Endometrium (tissue), 2 donors: ENCODE measurements around the gene RTN4RL2.
"Not testable (repeated sequence)": the region's sequence is repeated elsewhere in the genome, so short reads cannot be mapped to it uniquely, and the experiment has no call there.

Experiments
- FAIRE-seq: peaks from 2 replicates; lab custom pipeline; 2012; peaks lifted over from hg19 to GRCh38; lab: Jason Lieb, UNC
- donor health status: control.
- donor health status: control.

RTN4RL2 gene

DNA sequence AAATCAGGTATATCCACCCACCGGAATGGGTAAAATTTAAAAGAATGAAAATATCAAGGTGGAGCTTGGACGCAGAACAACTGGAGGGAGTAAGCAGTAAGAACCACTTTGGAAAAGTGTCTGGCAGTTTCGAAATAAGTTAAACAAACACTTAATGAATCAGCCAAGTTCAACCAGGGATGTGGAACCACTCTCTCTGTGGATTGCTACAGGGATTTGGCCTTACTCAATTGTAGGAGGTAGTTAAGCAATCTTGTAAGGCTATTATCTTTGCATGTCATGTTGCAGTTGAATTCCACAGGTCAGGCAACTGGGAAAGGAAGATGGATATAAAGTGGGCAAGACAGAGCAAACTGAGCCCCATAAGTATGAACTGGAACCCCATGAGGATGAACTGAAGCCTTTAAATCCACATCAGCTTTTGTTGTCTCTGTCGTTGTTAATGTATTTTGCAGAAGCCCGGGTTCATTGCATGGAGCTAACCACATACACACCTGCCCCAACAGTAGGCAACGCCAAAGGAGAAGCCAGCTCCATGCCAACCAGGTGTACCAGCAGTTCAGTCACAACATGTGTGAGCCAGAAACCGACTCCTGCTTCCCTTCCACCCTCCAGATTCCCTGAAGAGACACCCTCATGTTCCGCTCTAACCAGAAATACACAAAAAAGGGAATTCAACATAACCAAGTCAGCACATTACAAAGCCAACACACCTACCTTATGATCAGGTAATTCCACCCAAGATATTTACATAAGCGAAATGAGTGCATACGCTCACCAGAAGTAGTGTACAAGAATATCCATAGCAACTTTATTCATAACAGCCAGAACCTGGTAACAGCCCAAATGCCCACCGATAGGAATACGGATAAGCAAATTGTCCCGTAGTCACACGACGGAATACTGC, 25.4 kb upstream of the RTN4RL2 start:
- FAIRE-seq: no peak

DNA sequence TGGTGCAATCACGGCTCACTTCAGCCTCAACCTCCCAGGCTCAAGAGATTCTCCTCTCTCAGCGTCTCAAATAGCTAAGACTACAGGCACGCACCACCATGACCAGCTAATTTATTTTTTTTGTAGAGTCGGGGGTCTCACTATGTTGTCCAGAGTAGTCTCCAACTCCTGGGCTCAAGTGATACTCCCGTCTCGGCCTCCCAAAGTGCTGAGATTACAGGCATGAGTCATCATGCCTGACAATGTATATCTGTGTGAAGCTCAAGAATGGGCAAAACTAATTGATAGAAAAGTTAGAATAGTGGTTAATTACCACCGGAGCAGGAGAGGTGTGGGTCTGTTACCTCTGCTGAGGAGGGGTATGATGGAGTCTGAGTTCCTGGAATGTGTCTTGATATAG, 24.3 kb upstream of the RTN4RL2 start:
- no peak for FAIRE-seq

DNA sequence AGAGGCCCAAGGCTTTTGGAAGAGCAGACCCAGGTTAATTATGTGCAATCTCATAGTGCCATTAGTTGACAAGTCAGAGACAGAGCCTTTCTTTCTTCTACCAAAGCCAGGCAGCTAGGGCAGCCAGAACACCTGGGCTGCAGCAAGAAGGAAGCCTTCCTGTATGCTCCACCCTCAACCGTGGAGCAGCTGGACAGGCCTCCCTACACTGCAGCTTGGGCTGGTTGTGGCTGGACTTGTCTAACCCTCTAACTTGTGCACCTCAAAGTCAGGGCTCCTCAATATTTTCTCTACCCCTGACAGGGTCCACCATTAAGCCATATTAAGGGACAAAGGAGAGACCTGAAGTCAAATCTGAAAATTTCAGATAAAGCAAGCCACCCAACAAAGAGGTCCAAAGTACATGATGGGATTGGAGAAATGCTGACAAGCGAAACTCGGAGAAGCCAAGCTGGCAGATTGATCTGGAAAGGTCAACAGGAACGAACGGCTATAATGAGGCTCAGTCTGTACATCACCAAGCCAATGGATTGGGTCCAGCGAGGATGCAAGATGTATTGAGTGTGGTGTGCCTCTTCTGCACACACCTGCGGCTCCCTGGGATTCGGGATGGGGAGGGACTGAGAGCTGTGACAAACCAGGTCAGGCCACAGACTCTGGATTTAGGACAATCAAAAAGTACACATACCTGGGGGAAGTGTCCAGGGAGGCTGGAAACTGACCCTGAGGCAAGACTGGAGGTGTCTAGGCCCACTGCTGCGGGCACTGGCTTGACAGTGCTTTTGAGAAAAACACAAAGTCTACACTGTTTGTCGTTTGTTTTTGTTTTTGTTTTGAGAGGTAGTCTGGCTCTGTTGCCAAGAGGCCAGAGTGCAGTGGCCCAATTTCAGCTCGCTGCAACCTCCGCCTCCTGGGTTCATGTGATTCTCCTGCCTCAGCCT, 21.7 kb upstream of the RTN4RL2 start:
- FAIRE-seq: no peak

DNA sequence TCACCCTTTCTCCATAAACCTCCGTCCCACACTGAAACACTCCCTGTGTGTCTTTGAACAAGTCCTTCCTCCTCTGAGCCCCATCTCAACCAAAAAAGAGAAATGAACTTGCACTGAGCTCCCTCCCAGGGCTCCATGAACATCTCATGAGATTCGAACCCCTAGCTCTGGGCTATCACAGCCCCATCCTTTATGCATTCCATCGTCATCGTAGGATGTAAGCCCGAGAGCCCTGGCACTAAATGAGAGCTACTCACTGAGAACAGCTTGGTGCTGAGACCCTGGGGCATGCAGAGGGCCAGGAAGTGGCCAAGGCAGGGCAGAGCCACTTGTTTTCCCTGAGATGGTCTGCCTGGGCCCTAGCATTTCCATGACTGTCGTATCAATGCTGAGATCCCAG, 20.5 kb upstream of the RTN4RL2 start:
- no peak for FAIRE-seq

DNA sequence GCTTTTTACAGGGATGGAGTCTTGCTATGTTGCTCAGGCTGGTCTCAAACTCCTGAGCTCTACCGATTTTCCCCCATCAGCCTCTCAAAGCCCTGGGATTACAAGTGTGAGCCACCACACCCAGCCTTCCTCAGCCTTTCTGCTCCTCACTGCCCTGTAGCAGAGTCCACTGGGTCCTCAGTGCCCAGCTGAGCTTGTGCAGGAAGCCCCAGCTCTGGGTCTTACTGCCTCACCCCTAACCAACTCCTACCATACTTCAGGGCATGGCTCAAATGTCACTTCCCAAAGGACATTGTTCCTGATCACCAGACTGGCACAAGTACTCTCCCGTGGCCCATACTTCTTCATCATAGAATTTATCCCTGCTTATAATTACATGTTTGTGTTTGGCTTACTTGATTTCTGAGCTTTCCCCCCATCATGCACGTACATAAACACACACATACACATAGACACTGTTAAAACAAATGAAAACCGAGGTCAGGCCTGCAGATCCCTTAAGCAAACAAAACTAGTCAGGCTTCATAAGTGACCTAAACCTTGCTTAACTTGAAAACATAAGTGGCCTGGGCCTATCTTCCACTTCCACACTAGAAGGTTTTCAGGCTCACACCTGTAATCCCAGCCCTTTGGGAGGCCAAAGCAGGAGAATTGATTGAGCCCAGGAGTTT, 19.4 kb upstream of the RTN4RL2 start:
- FAIRE-seq: no peak

DNA sequence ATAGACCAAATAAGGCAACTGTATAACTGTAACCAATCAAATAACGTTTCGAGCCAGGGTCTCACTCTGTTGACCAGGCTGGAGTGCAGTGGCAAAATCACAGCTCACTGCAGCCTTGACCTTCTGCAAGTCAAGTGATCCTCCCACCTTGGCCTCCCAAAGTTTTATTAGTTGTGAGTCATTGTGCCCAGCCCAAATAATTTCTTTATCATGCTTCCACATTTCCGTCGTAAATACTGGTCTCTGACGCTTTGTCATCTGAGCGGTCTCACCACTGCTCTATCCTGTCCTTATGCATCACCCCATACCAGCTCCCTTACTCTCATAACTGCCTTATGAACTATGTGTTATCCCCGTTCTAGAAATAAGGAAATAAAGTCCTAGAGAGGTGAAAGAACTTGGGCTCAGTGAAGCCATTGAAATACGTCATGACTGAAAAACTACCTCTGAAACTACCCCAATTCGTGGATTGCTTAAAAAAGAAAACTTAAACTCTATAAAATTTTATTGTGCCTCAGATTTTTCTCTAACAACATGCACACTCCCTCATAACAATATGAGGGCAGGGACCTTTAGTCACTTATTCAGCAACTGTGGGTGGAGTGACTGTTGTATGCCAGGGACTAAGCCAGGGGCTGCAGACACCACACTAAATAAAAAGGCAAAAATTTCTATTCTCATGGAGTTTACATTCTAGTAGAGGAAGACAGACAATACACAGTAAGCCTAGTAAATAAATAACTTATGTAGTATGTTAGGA, 15.8 kb upstream of the RTN4RL2 start:
- peak; percentile 55 for FAIRE-seq

DNA sequence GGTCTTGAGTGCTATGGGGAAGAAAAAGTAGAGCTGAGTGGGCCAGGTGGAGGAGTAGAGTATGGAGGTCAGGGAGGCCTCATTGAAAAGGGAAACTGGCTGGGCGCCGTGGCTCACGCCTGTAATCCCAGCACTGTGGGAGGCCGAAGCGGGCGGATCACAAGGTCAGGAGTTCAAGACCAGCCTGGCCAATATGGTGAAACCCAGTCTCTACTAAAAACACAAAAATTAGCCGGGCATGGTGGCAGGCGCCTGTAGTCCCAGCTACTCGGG, 15.3 kb upstream of the RTN4RL2 start:
- FAIRE-seq: not testable (repeated sequence)

DNA sequence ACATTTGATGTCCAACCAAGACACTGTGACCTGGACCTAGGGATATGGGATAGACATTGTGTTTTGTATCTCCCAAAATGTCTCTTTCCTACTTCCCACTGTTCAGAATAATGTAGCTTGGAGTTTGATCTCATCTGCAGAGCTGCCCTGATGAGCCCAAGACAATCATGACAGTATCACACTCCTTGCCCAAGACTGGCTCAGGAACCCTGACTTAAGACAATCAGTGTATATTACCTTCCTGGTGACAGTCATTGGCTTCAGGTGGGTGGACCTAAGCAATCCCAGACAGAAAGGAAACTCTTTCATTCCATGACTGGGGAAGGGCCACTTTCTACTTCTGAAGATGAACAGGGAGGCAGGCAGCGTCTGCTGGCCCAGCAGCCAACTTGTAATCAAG, 14.3 kb upstream of the RTN4RL2 start:
- FAIRE-seq: no peak

DNA sequence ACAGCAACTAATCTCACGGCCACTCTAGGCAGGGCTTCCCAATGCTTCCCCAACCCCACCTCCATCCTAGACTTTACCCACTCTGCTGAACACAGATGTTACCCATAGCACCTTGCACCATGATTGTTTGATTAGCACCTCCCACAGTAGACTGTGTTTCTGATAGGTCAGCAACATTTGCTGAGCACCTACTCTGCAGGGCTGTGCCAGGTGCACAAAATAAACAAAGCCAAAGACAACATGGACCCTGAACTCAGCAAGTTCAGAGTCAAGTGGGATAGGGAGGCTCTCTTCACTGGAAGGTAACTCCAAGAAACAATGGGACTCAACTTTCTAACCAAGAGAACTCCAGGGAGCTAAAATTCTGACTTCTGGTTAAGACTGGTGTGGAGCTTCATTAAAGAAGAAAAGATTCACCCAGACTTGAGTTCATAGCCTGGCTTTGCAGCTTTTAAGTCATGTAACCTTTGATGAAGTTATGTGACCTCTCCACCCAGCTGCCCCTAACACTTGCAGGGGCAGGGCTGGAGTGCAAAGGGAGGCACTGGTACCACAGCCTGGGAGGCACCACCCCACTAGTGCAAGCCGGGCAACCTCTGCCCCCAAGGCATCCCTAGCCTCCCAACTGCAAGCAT, 6.7 kb upstream of the RTN4RL2 start:
- FAIRE-seq: no peak

DNA sequence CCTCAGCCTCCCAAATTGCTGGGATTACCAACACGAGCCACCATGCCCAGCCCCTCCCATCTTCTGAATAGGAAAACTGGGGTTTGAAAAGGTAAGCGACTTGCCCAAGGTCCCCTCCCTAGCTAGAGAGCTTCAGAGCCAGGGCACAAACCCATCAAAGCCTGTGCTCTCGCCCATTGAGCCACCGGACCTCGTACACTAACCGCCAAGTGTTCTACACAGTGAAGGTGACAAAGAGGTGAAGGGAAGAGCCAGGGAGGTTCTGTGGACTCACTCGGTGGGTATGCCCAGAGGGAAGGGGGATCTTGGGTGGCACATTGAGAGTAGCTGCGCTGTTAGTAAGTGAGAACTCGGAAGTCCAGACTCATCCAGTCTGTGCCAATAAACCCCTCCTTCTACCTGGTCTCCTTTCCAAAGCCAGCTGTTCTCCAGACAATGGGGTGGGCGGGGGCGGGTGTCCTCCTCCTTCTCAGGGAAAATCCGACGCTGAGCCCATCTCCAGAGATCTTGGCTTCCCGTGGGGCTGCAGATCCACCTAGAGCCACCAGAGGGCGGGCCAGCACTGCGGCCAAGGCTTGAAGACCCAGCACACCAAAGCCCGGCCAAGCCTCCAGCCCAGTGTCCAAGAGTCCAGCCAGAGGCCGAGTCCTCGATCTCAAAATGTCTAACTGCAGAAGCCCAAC, 3.2 kb upstream of the RTN4RL2 start:
- no peak for FAIRE-seq

DNA sequence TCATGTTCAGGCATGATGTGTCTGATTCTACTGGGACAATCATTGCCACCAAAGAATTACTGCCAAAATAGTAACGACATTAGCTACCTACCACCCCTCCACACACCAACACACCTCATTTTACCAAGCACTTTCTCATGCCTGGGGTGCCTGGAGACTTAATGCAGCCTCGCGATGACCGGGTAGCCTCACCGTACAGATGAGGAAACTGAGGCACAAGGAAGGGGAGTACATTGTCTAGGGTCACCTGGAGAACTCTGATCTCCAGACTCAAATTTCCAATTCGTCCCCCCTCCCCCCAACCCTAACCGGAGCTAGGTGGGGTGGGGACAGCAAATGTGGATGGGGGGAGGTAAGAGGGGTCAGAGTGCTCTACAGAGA, 2.7 kb upstream of the RTN4RL2 start:
- FAIRE-seq: no peak

DNA sequence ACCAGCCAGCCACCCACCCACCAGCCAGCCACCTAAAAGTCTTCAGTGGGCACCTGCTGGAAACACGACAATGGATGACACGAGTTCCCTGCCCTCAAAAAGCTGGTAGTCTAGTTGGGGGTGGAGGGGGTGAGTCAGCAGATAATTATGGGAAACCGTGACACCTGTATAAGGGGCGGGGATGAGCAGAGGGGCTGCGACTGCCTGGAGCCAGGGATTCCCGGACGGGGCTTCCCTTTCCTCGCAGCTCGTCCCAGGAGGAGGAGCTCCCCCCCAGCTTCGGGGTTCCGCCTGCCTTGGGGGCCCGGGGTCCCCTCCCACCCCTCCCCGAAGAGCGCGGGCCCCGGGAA, 2.3 kb upstream of the RTN4RL2 start:
- FAIRE-seq: no peak

DNA sequence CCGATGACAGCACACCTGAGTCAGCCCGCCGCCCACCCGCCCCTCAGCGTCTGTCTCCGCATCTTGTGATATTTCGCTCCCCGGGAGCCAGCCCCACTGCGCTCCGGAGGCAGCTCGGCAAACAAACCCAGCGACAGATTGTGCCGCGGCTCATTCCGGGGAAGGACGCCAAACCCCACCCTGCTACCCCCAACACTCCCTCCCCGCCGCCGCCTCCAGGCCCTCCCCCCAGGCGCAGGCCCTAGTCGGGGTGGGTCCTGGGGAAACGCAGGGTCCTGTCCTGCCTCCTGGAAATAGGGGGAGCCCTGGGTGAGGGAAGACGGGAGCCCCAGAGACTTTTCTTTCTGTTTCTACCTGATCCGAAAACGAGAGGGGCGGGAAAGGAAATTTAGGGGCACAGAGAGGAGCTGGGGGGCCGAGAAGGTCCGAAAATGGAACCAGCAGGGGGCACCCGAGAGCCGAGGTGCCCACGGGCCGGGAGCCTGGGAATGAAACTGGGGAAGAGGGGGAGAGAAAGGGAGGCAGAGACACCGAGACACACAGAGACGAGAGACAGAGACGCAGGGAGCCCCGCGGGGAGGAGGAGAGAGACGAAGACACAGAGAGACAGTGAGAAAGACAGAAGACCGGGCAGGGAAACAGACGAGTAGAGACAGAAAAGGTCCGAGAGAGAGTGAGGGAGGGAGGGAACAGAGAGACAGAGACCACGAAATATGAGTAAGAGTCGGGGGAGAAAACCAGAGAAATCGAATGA, 1.7 kb upstream of the RTN4RL2 start:
- no peak for FAIRE-seq

DNA sequence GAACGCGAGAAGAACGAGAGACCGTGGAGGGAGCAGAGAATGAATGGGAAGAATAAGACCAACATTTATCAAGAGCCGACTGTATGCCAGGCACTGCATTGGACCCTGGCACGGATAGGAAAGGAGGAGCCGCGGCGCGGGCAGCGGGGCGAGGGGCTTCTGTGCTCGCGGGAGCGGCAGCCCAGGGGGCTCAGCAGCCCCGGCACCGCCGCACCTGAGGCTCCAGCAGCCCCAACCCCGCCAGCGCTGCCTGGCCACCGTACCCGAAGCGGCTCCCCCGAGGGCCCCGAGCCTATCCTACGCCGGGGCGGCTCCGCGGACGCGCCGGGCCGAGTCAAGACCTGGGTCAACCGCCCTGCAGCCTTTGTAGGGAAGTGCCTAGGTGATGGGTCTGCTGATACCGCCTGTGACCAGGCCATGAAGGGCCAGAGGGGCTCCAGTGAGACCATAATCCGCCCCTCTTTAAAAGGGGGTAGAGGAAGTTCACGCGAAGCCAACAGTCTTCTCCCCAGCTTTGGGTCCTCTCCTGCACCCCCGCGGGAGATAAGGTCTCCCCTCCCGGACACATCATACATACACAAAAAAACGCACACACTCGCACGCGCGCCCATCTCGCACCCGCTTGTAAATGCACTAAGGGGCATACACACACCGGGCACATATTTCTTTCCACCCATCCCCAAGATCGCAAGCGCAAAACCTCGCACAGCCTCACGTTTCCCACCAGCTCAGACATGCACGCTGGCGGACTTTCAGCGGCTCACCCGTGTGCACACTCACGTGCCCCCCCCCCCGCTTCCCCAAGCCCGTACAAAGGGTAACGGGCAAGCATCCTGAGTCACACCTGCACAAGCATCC, 935 bp upstream of the RTN4RL2 start:
- FAIRE-seq: no peak

DNA sequence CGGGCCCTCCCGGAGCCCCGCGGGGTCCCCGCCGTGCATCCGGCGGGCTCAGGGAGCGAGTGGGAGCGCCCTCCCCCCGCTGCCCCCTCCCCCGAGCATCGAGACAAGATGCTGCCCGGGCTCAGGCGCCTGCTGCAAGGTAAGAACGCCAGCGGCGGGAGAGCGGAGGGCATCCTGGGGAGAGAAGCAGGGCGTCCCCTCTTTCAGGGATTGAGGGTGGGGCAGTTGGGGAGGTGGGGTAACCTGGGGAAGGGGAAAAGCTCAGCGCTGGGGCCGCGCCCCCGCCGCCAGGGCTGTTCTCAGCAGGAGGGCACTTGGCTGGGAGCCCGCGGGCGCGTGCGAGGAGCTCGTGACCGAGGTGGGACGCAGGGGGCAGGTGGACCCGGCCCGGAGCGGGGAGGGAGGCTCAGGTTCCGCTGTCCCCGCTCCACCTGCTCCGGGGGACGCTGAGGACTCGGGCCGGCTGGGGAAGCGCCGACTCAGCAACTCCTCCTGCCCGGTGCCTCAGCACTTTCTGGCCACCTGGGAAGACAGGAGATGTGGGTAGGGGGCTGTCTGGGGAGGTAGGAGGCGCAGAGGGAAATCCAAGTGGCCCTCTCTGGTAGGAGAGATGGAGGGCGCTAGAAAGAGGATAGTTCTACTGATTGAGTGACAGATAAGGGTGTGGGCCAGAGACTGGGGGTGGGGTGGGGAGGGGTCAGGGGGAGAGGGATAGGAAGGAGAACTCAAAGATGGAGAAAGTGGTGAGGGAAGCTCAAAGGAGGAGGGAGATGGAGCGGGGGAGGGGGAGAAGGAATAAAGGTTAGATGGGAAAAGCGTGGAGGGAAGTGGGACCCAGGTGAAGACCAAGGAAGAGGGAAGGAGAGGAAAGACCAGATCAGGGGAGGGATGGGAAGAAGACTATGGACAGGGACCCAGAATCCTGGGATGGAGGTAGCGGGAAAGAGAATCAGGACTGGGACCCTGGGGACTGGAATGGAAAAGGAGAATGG, 726 bp downstream of the RTN4RL2 start:
- FAIRE-seq: no peak

DNA sequence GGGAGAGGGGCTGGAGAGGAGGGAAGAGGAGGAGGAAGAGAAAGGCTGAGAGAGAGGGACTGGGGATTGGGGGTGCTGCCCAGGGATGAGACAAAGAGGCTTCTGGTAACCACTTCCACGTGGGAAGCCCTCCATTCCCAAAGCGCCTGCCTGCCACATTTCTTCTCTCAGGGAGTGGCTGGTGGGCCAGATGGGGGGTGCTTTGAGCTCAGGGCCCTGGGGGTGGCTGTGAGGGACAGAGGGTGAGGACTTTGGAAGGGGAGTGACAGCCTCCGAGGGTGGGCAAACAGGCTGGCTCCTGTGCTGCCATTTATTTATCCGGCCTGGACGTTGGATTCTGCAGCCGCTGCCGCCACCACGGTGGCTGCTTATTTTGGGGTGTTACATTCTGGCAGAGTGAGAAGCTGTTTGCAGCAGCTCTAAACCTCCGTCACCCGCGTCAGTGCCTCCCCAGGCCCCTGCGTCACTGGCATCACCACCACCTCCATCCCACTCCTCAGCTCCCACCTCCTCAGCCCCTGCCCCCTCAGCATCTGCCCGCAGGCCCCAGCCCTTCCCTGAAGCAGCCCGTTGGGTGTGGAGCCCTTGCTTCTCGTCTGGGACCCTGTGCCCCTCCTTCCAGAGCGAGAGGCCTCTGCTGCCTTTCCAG, 1.6 kb downstream of the RTN4RL2 start:
- no peak for FAIRE-seq

DNA sequence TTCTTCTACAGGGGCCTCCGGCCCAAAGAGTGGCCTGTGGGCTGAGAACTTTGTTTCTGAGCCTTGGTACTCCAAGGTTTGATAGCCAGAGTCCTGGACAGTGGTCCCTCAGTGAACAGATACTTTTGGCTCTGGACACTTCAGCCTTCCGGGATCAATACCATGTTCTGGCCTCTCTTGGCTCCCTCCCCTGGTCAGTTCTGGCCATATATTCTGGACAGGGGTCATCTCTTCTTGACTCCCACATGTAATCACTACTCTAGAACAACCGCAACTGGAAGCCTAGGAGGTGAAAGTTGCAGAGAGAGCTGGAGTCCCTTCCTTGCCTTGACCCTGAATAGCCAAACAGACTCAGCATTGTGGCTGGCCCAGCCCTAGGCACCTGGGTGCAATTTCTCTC, 2.3 kb downstream of the RTN4RL2 start:
- no peak for FAIRE-seq
